ENCODE data around the gene CFTR. TPM values are rescaled to one million over a fixed set of nuclear protein-coding genes. Genes with fewer than 3 reads are reported as not detected.

CFTR gene
- total RNA-seq, 1 experiment from 2014 or later, result 0.72 TPM

- no peak for DNase-seq (ENCODE audit: low spot score)
- Mint-ChIP-seq H3K27ac (no peak overlapping the region), H3K4me1 (no peaks in the 10 kb centered on the region), H3K27me3 (ENCODE audit: low read depth) (no peaks in the 10 kb centered on the region), H3K4me3 (no peak overlapping the region), H3K9me3 (no peaks in the 10 kb centered on the region), H3K36me3 (no peaks in the 10 kb centered on the region)
- POLR2A ChIA-PET, result no interaction called here
- no peak for TF ChIP-seq MAX (CRISPR knock-in tag; IDR thresholded peaks at IDR 0.05)
- TF ChIP-seq ZNF425 (CRISPR knock-in tag; conservative IDR thresholded peaks at IDR 0.05), result no peak
- no peak for TF ChIP-seq STAT6 (CRISPR knock-in tag; conservative IDR thresholded peaks at IDR 0.05; ENCODE audit: low read depth)
- TF ChIP-seq PREB (CRISPR knock-in tag; IDR thresholded peaks at IDR 0.05; ENCODE audit: borderline replicate concordance), result no peak
- CTCF ChIA-PET, result no interaction called here
- no peak for ATAC-seq
Observed at GRCh38 chr7:117555260-117555659, 75.4 kb downstream of the CFTR start.

- ChIA-PET CTCF (no interaction called here), POLR2A (no interaction called here)
- H3K9me3 Mint-ChIP-seq, result no peaks in the 10 kb centered on the region
- no peak overlapping the region for H3K27ac Mint-ChIP-seq
- no peak overlapping the region for H3K4me3 Mint-ChIP-seq
- no peaks in the 10 kb centered on the region for H3K4me1 Mint-ChIP-seq
- TF ChIP-seq ZNF425 (CRISPR knock-in tag; conservative IDR thresholded peaks at IDR 0.05) (no peak), ERG (CRISPR knock-in tag; IDR thresholded peaks at IDR 0.05) (no peak), HMGA2 (CRISPR knock-in tag; IDR thresholded peaks at IDR 0.05) (no peak), TCF7 (CRISPR knock-in tag; IDR thresholded peaks at IDR 0.05; ENCODE audit: low read depth) (no peak), CREB1 (CRISPR knock-in tag; IDR thresholded peaks at IDR 0.05) (no peak), E2F1 (CRISPR knock-in tag; IDR thresholded peaks at IDR 0.05) (no peak), E2F4 (CRISPR knock-in tag; IDR thresholded peaks at IDR 0.05; ENCODE audit: borderline replicate concordance, low read depth) (no peak), ZNF396 (CRISPR knock-in tag; IDR thresholded peaks at IDR 0.05; ENCODE audit: borderline replicate concordance) (no peak), ZNF512 (CRISPR knock-in tag; IDR thresholded peaks at IDR 0.05; ENCODE audit: borderline replicate concordance) (no peak)
- H3K36me3 Mint-ChIP-seq, result no peaks in the 10 kb centered on the region
- DNase-seq (ENCODE audit: low spot score) (no peak), ATAC-seq (no peak)
- no peaks in the 10 kb centered on the region for H3K27me3 Mint-ChIP-seq (ENCODE audit: low read depth)
Observed at GRCh38 chr7:117559391-117559790, 79.6 kb downstream of the CFTR start.
